Vagina (tissue), 2 donors: ENCODE results near the gene INPP4B. TPM values are rescaled to one million over a fixed set of nuclear protein-coding genes. Genes with fewer than 3 reads are reported as not detected.

Experiments
- DNase-seq, 2 donors: peaks; one replicate each; pipeline ENCODE4 v3.0.0-alpha.2; 2017; ENCODE audit errors: extremely low spot score in 2 of 2
- H3K27ac ChIP-seq: fragments of 200-600 bp; sonication (generic); one replicate; pipeline ENCODE4 v1.5.1; 2019
- H3K27me3 ChIP-seq: fragments of 200-600 bp; sonication (generic); one replicate; pipeline ENCODE4 v1.5.1; 2019
- H3K36me3 ChIP-seq, 2 donors: fragments of 200-600 bp; sonication (generic); one replicate each; pipeline ENCODE4 v1.5.1; 2017 to 2019
- H3K4me1 ChIP-seq: fragments of 200-600 bp; sonication (generic); one replicate; pipeline ENCODE4 v1.5.1; 2019
- H3K4me3 ChIP-seq, 2 donors: fragments of 200-600 bp; sonication (generic); 1 replicate in 1 of 2; 2 replicates in 1 of 2; pipeline ENCODE4 v1.5.1; 2016 to 2019
- H3K9me3 ChIP-seq: fragments of 200-600 bp; sonication (generic); one replicate; pipeline ENCODE4 v1.5.1; 2019
- POLR2A ChIP-seq, 2 donors: fragments of 450-650 bp; IDR thresholded peaks; one replicate each; pipeline ENCODE4 v1.6.1; 2017; ENCODE audit warnings: antibody characterized with exemption in 2 of 2, mild to moderate bottlenecking in 2 of 2, moderate library complexity in 2 of 2
- POLR2AphosphoS5 ChIP-seq, 2 donors: sonication (generic); formaldehyde crosslinking; IDR thresholded peaks; one replicate each; pipeline ENCODE4 v1.9.0; 2017; ENCODE audit warnings: antibody characterized with exemption in 2 of 2, mild to moderate bottlenecking in 2 of 2, low read depth in 1 of 2; ENCODE audit not compliant: insufficient read depth in 1 of 2
- intact Hi-C: fragments of 100-400 bp; cut with DNase I; formaldehyde crosslinking; loops from one replicate; pipeline ENCODE4 v1.15.1; 2023
- total RNA-seq: library from RNA; depleted of rRNA; stranded (reverse); fragments of >200 nt; gene quantifications from one replicate; pipeline ENCODE4 v1.2.3, GENCODE V29; 2016
- TF ChIP-seq, protein P1 (sequence below), 3 experiments: fragments of 450-650 bp in 2 of 3; fragments of 200-600 bp in 1 of 3; sonication (generic) in 1 of 3; IDR thresholded peaks; one replicate each; pipeline ENCODE4 v1.5.1; 2017 to 2019; ENCODE audit warnings: antibody characterized with exemption in 3 of 3, mild to moderate bottlenecking in 2 of 3, moderate library complexity in 2 of 3

Gene INPP4B
- total RNA-seq, 1 donor from 2014 or later = 21.1 TPM

DNA sequence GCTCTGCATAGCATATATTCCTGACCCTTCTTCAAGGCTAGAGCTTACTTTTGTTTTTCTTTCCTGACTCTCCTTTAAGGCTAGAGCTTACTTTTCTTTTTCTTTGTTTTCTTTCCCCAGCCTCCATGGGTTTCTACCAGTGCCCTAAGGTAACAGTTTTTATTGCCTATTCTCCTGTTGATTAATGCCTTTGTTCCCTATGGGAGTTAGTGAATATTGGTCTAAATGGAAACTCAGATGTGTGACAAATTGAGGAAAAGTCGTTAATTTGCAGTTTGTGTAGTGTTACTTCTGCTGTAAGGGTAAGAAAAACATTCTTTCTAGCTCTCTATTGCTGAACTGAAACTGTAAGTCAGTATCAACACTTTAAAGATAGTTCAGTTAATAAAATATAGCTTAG lies 851.0 kb downstream of the INPP4B start:
- Histone ChIP-seq H3K4me1 (no peaks in the 10 kb centered on the region), H3K9me3 (no peaks in the 10 kb centered on the region), H3K36me3 (no peaks in the 10 kb centered on the region), H3K27me3 (no peaks in the 10 kb centered on the region), H3K27ac (no peak overlapping the region), H3K4me3 (no peak overlapping the region)
- no peak for DNase-seq
- TF ChIP-seq POLR2A (IDR thresholded peaks at IDR 0.05) (no peak), POLR2AphosphoS5 (IDR thresholded peaks at IDR 0.05; ENCODE audit: insufficient read depth in 1 of 2, low read depth in 1 of 2) (no peak)
- TF ChIP-seq, protein P1, sequence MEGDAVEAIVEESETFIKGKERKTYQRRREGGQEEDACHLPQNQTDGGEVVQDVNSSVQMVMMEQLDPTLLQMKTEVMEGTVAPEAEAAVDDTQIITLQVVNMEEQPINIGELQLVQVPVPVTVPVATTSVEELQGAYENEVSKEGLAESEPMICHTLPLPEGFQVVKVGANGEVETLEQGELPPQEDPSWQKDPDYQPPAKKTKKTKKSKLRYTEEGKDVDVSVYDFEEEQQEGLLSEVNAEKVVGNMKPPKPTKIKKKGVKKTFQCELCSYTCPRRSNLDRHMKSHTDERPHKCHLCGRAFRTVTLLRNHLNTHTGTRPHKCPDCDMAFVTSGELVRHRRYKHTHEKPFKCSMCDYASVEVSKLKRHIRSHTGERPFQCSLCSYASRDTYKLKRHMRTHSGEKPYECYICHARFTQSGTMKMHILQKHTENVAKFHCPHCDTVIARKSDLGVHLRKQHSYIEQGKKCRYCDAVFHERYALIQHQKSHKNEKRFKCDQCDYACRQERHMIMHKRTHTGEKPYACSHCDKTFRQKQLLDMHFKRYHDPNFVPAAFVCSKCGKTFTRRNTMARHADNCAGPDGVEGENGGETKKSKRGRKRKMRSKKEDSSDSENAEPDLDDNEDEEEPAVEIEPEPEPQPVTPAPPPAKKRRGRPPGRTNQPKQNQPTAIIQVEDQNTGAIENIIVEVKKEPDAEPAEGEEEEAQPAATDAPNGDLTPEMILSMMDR (IDR thresholded peaks at IDR 0.05) = no peak
- intact Hi-C loops = no loop called here

DNA sequence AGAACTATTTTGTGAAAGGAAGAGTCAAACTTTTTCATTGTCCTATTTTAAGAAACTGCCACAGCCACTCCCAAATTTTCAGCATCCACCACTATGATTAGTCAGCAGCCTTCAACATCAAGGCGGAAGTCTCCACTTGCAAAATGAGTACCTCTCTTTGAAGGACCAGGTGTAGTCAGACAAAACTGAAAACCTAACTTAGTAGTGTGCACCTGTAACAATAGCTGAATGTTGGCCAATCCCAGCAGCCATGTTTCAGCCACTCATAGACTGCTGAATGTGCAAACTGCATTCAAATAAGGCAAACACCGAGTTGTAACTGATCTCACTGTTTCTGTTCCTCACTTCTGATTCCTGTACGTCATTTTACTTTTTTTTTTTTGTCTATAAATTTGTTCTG lies 868.7 kb downstream of the INPP4B start:
- no peak overlapping the region for H3K4me3 ChIP-seq
- intact Hi-C loops = no loop called here
- H3K27ac ChIP-seq = no peak overlapping the region
- H3K27me3 ChIP-seq = no peaks in the 10 kb centered on the region
- H3K9me3 ChIP-seq = no peaks in the 10 kb centered on the region
- TF ChIP-seq POLR2AphosphoS5 (IDR thresholded peaks at IDR 0.05; ENCODE audit: insufficient read depth in 1 of 2, low read depth in 1 of 2) = no peak
- no peak for TF ChIP-seq POLR2A (IDR thresholded peaks at IDR 0.05)
- TF ChIP-seq, protein P1 (IDR thresholded peaks at IDR 0.05) = no peak
- H3K4me1 ChIP-seq = no peaks in the 10 kb centered on the region
- H3K36me3 ChIP-seq = no peaks in the 10 kb centered on the region
- DNase-seq = no peak
